Stimulated activated CD4-positive, alpha-beta T cell treated with anti-CD3 and anti-CD28 coated beads, Interleukin-2, amount 100 ng/mL, for 24 hours (primary cell): ENCODE data around the gene HFM1.

Source experiments
- DNase-seq, 2 donors: peaks; one replicate each; pipeline ENCODE4 v3.0.0-alpha.2; 2020

Gene HFM1

GRCh38 chr1:91226741-91227140 lies 177.9 kb downstream of the HFM1 start:
- DNase-seq, result no peak

- no peak for DNase-seq
These were observed 179.8 kb downstream of the HFM1 start for GRCh38 chr1:91224878-91225277.

GRCh38 chr1:91221017-91221416 lies 183.6 kb downstream of the HFM1 start:
- DNase-seq, result no peak

DNA sequence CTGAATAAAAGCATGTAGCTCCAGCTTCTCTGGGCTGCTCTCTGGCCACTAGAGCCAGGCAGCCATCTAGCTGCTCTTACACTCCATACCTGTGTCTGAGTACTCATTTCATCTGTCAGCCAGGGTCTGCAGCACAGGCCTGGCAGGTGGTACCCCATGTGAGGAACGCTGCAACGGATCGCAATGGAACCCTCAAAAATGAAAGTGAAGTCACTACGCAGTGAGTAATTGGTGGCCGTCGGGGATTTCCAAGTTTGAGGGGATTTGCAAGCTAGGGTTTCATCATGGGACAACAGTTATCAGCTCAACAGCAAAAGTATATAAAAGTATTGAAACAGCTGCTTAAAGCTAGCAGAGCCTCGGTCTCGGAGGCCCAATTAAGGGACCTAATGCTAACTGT lies 186.7 kb downstream of the HFM1 start:
- DNase-seq, result no peak
